ENCODE data around the gene FAN1.

Gene FAN1

GRCh38 chr15:30921781-30922479, 18.2 kb downstream of the FAN1 start:
- no peak for DNase-seq

GRCh38 chr15:30922480-30923311, 19.0 kb downstream of the FAN1 start:
- no peak for DNase-seq

GRCh38 chr15:30923429-30923828, 19.7 kb downstream of the FAN1 start:
- DNase-seq: no peak

GRCh38 chr15:30924353-30924752, 20.6 kb downstream of the FAN1 start:
- no peak for DNase-seq

GRCh38 chr15:30925686-30926085, 22.0 kb downstream of the FAN1 start:
- DNase-seq: no peak

GRCh38 chr15:30926161-30926560, 22.4 kb downstream of the FAN1 start:
- DNase-seq: no peak

GRCh38 chr15:30927148-30927761, 23.5 kb downstream of the FAN1 start:
- DNase-seq: no peak

GRCh38 chr15:30928076-30928475, 24.4 kb downstream of the FAN1 start:
- DNase-seq: no peak

GRCh38 chr15:30929064-30929669, 25.5 kb downstream of the FAN1 start:
- DNase-seq: peak; percentile 32 to 88 (median 78)

- no peak for DNase-seq
These were observed 26.3 kb downstream of the FAN1 start for GRCh38 chr15:30929982-30930381.

GRCh38 chr15:30930422-30930821, 26.7 kb downstream of the FAN1 start:
- no peak for DNase-seq

GRCh38 chr15:30933293-30933692, 29.6 kb downstream of the FAN1 start:
- DNase-seq: no peak

GRCh38 chr15:30939161-30939560, 35.4 kb downstream of the FAN1 start:
- no peak for DNase-seq

GRCh38 chr15:30940359-30940758, 36.6 kb downstream of the FAN1 start:
- DNase-seq: peak in 1 of 3 experiments; percentile 17

- no peak for DNase-seq
These were observed 37.8 kb downstream of the FAN1 start for GRCh38 chr15:30941520-30941919.

- DNase-seq: no peak
These were observed 40.1 kb downstream of the FAN1 start for GRCh38 chr15:30943654-30944335.

GRCh38 chr15:30953183-30953582, 49.5 kb downstream of the FAN1 start:
- DNase-seq: no peak

- DNase-seq: no peak
These were observed 50.1 kb downstream of the FAN1 start for GRCh38 chr15:30953731-30954378.

- DNase-seq: no peak
These were observed 51.0 kb downstream of the FAN1 start for GRCh38 chr15:30954674-30955073.

GRCh38 chr15:30956216-30957124, 52.8 kb downstream of the FAN1 start:
- no peak for DNase-seq

GRCh38 chr15:30958219-30958618, 54.5 kb downstream of the FAN1 start:
- no peak for DNase-seq

All from NCI-H1417 (cell line).